CD14-positive monocyte (primary cell): Measurements from ENCODE around the gene MLX. TPM values are rescaled to one million over a fixed set of nuclear protein-coding genes. Genes with fewer than 3 reads are reported as not detected.
A peak's percentile ranks its signal among the peaks of the same experiment; 100 is the strongest.

Source experiments
- DNase-seq, 3 donors: peaks; one replicate each; pipeline ENCODE4 v3.0.0-alpha.2; 2011 to 2022
- H2AFZ ChIP-seq: 2 replicates; pipeline ENCODE4 v1.6.0; 2012; ENCODE audit warnings: mild to moderate bottlenecking, low read depth, low read length, inconsistent platforms; ENCODE audit not compliant: insufficient read depth, poor library complexity, severe bottlenecking
- H3K27ac ChIP-seq, 2 donors: 1 replicate in 1 of 2; 2 replicates in 1 of 2; pipeline ENCODE4 v1.5.1; 2012 to 2013; ENCODE audit warnings: low read length in 2 of 2, control low read depth in 1 of 2, inconsistent platforms in 1 of 2, low read depth in 1 of 2, mild to moderate bottlenecking in 1 of 2
- H3K27me3 ChIP-seq, 2 donors: one replicate each; pipeline versions ENCODE4 v1.6.0 to v1.6.1; 2011 to 2013; ENCODE audit warnings: low read length in 2 of 2; ENCODE audit not compliant: control insufficient read depth in 2 of 2, insufficient read depth in 2 of 2
- H3K36me3 ChIP-seq, 2 donors: replicated peaks in 1 of 2; 1 replicate in 1 of 2; 2 replicates in 1 of 2; pipeline versions ENCODE4 v1.5.1 to v1.6.1; 2012 to 2013; ENCODE audit warnings: low read length in 2 of 2, control low read depth in 1 of 2, inconsistent platforms in 1 of 2, mild to moderate bottlenecking in 1 of 2; ENCODE audit not compliant: insufficient read depth in 2 of 2, control insufficient read depth in 1 of 2
- H3K4me1 ChIP-seq, 2 donors: 1 replicate in 1 of 2; 2 replicates in 1 of 2; pipeline versions ENCODE4 v1.5.1 to v1.6.1; 2012 to 2013; ENCODE audit warnings: low read length in 2 of 2, control low read depth in 1 of 2, inconsistent platforms in 1 of 2, mild to moderate bottlenecking in 1 of 2, moderate library complexity in 1 of 2; ENCODE audit not compliant: insufficient read depth in 2 of 2, control insufficient read depth in 1 of 2
- H3K4me2 ChIP-seq: replicated peaks from 2 replicates; pipeline ENCODE3; 2012; ENCODE audit warnings: low read length, moderate library complexity, mild to moderate bottlenecking; ENCODE audit not compliant: poor library complexity, severe bottlenecking; ENCODE audit errors: extremely low read depth
- H3K4me3 ChIP-seq, 3 experiments: fragments of 200-600 bp in 1 of 3; sonication (generic) in 1 of 3; replicated peaks in 1 of 3; 1 replicate in 2 of 3; 2 replicates in 1 of 3; pipeline ENCODE4 v1.5.1; 2011 to 2013; ENCODE audit warnings: low read length in 3 of 3, mild to moderate bottlenecking in 3 of 3, control low read depth in 2 of 3, low read depth in 2 of 3, inconsistent platforms in 1 of 3, moderate library complexity in 1 of 3
- H3K79me2 ChIP-seq: 2 replicates; pipeline ENCODE4 v1.6.0; 2012; ENCODE audit warnings: mild to moderate bottlenecking, control low read depth, inconsistent platforms, low read length, moderate library complexity; ENCODE audit not compliant: insufficient read depth
- H3K9ac ChIP-seq: 2 replicates; pipeline ENCODE4 v1.6.0; 2017; ENCODE audit warnings: low read length, mild to moderate bottlenecking; ENCODE audit not compliant: insufficient read depth, poor library complexity, severe bottlenecking
- H3K9me3 ChIP-seq, 2 donors: replicated peaks in 1 of 2; 1 replicate in 1 of 2; 2 replicates in 1 of 2; pipeline versions ENCODE4 v1.5.1 to v1.6.1; 2012 to 2013; ENCODE audit warnings: low read length in 2 of 2, control low read depth in 1 of 2; ENCODE audit not compliant: control insufficient read depth in 1 of 2, insufficient read depth in 1 of 2
- H4K20me1 ChIP-seq: 2 replicates; pipeline ENCODE4 v1.6.0; 2012; ENCODE audit warnings: mild to moderate bottlenecking, low read length, control low read depth, moderate library complexity; ENCODE audit not compliant: insufficient read depth
- H3K27ac Mint-ChIP-seq, 7 donors: one replicate each; pipeline ENCODE4 v1.8.0; 2020; ENCODE audit warnings: mild to moderate bottlenecking in 7 of 7, mixed read lengths in 7 of 7, moderate library complexity in 6 of 7, inconsistent platforms in 2 of 7
- H3K27me3 Mint-ChIP-seq, 3 donors: one replicate each; pipeline ENCODE4 v1.8.0; 2021 to 2022; ENCODE audit warnings: low read depth in 3 of 3, mild to moderate bottlenecking in 3 of 3, mixed read lengths in 3 of 3, moderate library complexity in 3 of 3, inconsistent platforms in 1 of 3
- H3K36me3 Mint-ChIP-seq, 2 donors: one replicate each; pipeline ENCODE4 v1.8.0; 2020; ENCODE audit warnings: mixed read lengths in 2 of 2, inconsistent platforms in 1 of 2, mild to moderate bottlenecking in 1 of 2
- H3K4me1 Mint-ChIP-seq: one replicate; pipeline ENCODE4 v1.8.0; 2020; ENCODE audit warnings: mild to moderate bottlenecking, mixed read lengths
- H3K4me3 Mint-ChIP-seq, 2 donors: one replicate each; pipeline ENCODE4 v1.8.0; 2020; ENCODE audit warnings: mild to moderate bottlenecking in 2 of 2, mixed read lengths in 2 of 2, moderate library complexity in 1 of 2
- H3K9me3 Mint-ChIP-seq, 7 donors: one replicate each; pipeline ENCODE4 v1.8.0; 2020 to 2022; ENCODE audit warnings: mixed read lengths in 7 of 7, mild to moderate bottlenecking in 6 of 7, moderate library complexity in 6 of 7, inconsistent platforms in 2 of 7
- WGBS: methylation state at CpG from one replicate; pipeline ENCODE4 v1.1.5; 2013; ENCODE audit warnings: missing lambda C conversion rate; ENCODE audit not compliant: insufficient coverage; 5-methylcytosine and 5-hydroxymethylcytosine counted together
- intact Hi-C, 2 donors: fragments of 100-400 bp; cut with micrococcal nuclease; formaldehyde crosslinking; loops; one replicate each; pipeline versions ENCODE4 v1.15.0 to v1.15.1; 2023
- polyA plus RNA-seq, 3 donors: library from polyadenylated mRNA; depleted of rRNA in 1 of 3; unstranded in 2 of 3; stranded (reverse) in 1 of 3; fragments of 300-500 nt in 2 of 3; fragments of >200 nt in 1 of 3; fragmentation: Illumina TruSeq in 2 of 3; gene quantifications; 1 replicate in 2 of 3; 2 replicates in 1 of 3; pipeline ENCODE4 v1.2.3, GENCODE V29; 2012 to 2021
- TF ChIP-seq, protein P1 (sequence below): fragments of 200-600 bp; IDR thresholded peaks from one replicate; pipeline ENCODE4 v1.8.0; 2022; ENCODE audit warnings: antibody characterized with exemption, mild to moderate bottlenecking

Gene MLX
- polyA plus RNA-seq, 3 donors, result 61.4 to 106 (median 63.5) TPM

GRCh38 chr17:42578282-42578869 lies 11.5 kb downstream of the MLX start:
- H2AFZ ChIP-seq, result peak overlapping the region; percentile 87
- Mint-ChIP-seq H3K36me3 (peaks cover 51 to 70% of the 10 kb centered on the region in 2 donors), H3K4me1 (peaks cover 31% of the 10 kb centered on the region), H3K27ac (peak overlapping the region; percentile 97 to 100 (median 99)), H3K9me3 (peaks cover 0 to 2% (median 0%) of the 10 kb centered on the region in 7 donors), H3K27me3 (peaks cover 0 to 2% (median 0%) of the 10 kb centered on the region in 3 donors), H3K4me3 (peak overlapping the region; percentile 85 to 97)
- H3K9ac ChIP-seq, result peak overlapping the region; percentile 83
- H3K27me3 ChIP-seq, result no peaks in the 10 kb centered on the region
- intact Hi-C loops, result loop anchor here (2.0 to 5.0 kb wide), 4 partner anchors 99 to 421 kb away; partner anchors contain the start of genes CCR10 (in 1 of the 2), CNTNAP1 (in 1 of the 2) and PLEKHH3 (in 1 of the 2)
- peaks cover 34% of the 10 kb centered on the region for H4K20me1 ChIP-seq
- peak overlapping the region; percentile 78 to 92 for H3K27ac ChIP-seq
- H3K36me3 ChIP-seq, result peaks cover 50 to 61% of the 10 kb centered on the region in 2 donors
- peak; percentile 55 to 70 (median 66) for DNase-seq
- peaks cover 22 to 27% of the 10 kb centered on the region in 2 donors for H3K4me1 ChIP-seq
- TF ChIP-seq, protein P1, sequence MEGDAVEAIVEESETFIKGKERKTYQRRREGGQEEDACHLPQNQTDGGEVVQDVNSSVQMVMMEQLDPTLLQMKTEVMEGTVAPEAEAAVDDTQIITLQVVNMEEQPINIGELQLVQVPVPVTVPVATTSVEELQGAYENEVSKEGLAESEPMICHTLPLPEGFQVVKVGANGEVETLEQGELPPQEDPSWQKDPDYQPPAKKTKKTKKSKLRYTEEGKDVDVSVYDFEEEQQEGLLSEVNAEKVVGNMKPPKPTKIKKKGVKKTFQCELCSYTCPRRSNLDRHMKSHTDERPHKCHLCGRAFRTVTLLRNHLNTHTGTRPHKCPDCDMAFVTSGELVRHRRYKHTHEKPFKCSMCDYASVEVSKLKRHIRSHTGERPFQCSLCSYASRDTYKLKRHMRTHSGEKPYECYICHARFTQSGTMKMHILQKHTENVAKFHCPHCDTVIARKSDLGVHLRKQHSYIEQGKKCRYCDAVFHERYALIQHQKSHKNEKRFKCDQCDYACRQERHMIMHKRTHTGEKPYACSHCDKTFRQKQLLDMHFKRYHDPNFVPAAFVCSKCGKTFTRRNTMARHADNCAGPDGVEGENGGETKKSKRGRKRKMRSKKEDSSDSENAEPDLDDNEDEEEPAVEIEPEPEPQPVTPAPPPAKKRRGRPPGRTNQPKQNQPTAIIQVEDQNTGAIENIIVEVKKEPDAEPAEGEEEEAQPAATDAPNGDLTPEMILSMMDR, result peak; percentile 88
- H3K79me2 ChIP-seq, result peaks cover 22% of the 10 kb centered on the region
- H3K4me2 ChIP-seq, result peak overlapping the region; percentile 71
- H3K9me3 ChIP-seq, result no peaks in the 10 kb centered on the region
- WGBS, result 0% methylated on average over 10 of the region's 20 CpGs
- peak overlapping the region; percentile 34 to 75 (median 36) for H3K4me3 ChIP-seq

GRCh38 chr17:42579794-42580551 lies 13.1 kb downstream of the MLX start:
- no CpG with 5 or more reads among the region's 2 CpGs for WGBS
- Histone ChIP-seq H3K9me3 (no peaks in the 10 kb centered on the region), H3K36me3 (peaks cover 51 to 58% of the 10 kb centered on the region in 2 donors), H3K79me2 (peaks cover 11% of the 10 kb centered on the region), H3K27me3 (no peaks in the 10 kb centered on the region), H2AFZ (no peak overlapping the region), H3K27ac (no peak overlapping the region), H3K4me1 (peaks cover 27 to 35% of the 10 kb centered on the region in 2 donors), H3K4me2 (no peak overlapping the region), H3K4me3 (no peak overlapping the region), H4K20me1 (peaks cover 18% of the 10 kb centered on the region), H3K9ac (no peak overlapping the region)
- no peaks in the 10 kb centered on the region for H3K27me3 Mint-ChIP-seq
- H3K4me1 Mint-ChIP-seq, result peaks cover 34% of the 10 kb centered on the region
- H3K36me3 Mint-ChIP-seq, result peaks cover 54 to 72% of the 10 kb centered on the region in 2 donors
- no peak overlapping the region for H3K4me3 Mint-ChIP-seq
- TF ChIP-seq, protein P1, result no peak
- peaks cover 0 to 2% (median 0%) of the 10 kb centered on the region in 7 donors for H3K9me3 Mint-ChIP-seq
- no peak for DNase-seq
- peak overlapping the region in 4 of 7 donors; percentile 2 to 86 (median 38) for H3K27ac Mint-ChIP-seq
- intact Hi-C loops, result loop anchor here (2.0 to 5.0 kb wide), 4 partner anchors 97 to 423 kb away; partner anchors contain the start of genes CCR10 (in 1 of the 2), CNTNAP1 (in 1 of the 2) and PLEKHH3 (in 1 of the 2)
